Mesenchymal stem cell (in vitro differentiated cells and primary cell): ENCODE data around the gene HAND2.

Experiments used
- DNase-seq: peaks from one replicate; pipeline ENCODE4 v3.0.0-alpha.2; 2013
- H2AFZ ChIP-seq: one replicate; pipeline ENCODE4 v1.6.1; 2013; ENCODE audit warnings: low read depth, mild to moderate bottlenecking, control low read depth, inconsistent platforms, low read length, moderate library complexity
- H2AK5ac ChIP-seq: 2 replicates; pipeline ENCODE4 v1.6.1; 2013; ENCODE audit warnings: low read length, moderate library complexity, mild to moderate bottlenecking, inconsistent platforms; ENCODE audit not compliant: severe bottlenecking
- H2BK120ac ChIP-seq: one replicate; pipeline ENCODE4 v1.6.1; 2013; ENCODE audit warnings: low read depth, mild to moderate bottlenecking, inconsistent platforms, low read length, moderate library complexity
- H2BK12ac ChIP-seq, 2 experiments: one replicate each; pipeline ENCODE4 v1.6.1; 2013; ENCODE audit warnings: inconsistent platforms in 2 of 2, low read length in 2 of 2, mild to moderate bottlenecking in 2 of 2, moderate library complexity in 2 of 2, control low read depth in 1 of 2
- H2BK15ac ChIP-seq: one replicate; pipeline ENCODE4 v1.6.1; 2013; ENCODE audit warnings: mild to moderate bottlenecking, low read depth, inconsistent platforms; ENCODE audit not compliant: poor library complexity, severe bottlenecking
- H2BK5ac ChIP-seq: 2 replicates; pipeline ENCODE4 v1.6.1; 2013; ENCODE audit warnings: low read depth, mild to moderate bottlenecking, low read length, control low read depth, inconsistent platforms; ENCODE audit not compliant: poor library complexity, severe bottlenecking
- H3K14ac ChIP-seq, 2 experiments: one replicate each; pipeline ENCODE4 v1.6.1; 2013; ENCODE audit warnings: inconsistent platforms in 2 of 2, low read length in 2 of 2, control low read depth in 1 of 2, mild to moderate bottlenecking in 1 of 2, moderate library complexity in 1 of 2
- H3K18ac ChIP-seq, 2 experiments: one replicate each; pipeline ENCODE4 v1.6.1; 2013; ENCODE audit warnings: inconsistent platforms in 2 of 2, low read length in 2 of 2, control low read depth in 1 of 2, low read depth in 1 of 2, mild to moderate bottlenecking in 1 of 2
- H3K23ac ChIP-seq, 2 experiments: one replicate each; pipeline ENCODE4 v1.6.1; 2013; ENCODE audit warnings: inconsistent platforms in 2 of 2, low read length in 2 of 2, mild to moderate bottlenecking in 2 of 2, moderate library complexity in 2 of 2, control low read depth in 1 of 2
- H3K27ac ChIP-seq: 2 replicates; pipeline ENCODE4 v1.5.1; 2013; ENCODE audit warnings: mild to moderate bottlenecking, moderate library complexity, low read length, control low read depth, inconsistent platforms; ENCODE audit not compliant: poor library complexity, severe bottlenecking
- H3K27me3 ChIP-seq, 2 experiments: 2 replicates each; pipeline versions ENCODE4 v1.6.1 to v1.7.0; 2013; ENCODE audit warnings: low read length in 2 of 2, mild to moderate bottlenecking in 2 of 2, moderate library complexity in 2 of 2, control low read depth in 1 of 2, inconsistent platforms in 1 of 2; ENCODE audit not compliant: control insufficient read depth in 1 of 2, insufficient read depth in 1 of 2
- H3K36me3 ChIP-seq, 2 experiments: 2 replicates each; pipeline versions ENCODE4 v1.6.1 to v1.7.0; 2013; ENCODE audit warnings: low read length in 2 of 2, control low read depth in 1 of 2, inconsistent platforms in 1 of 2, low read depth in 1 of 2, mild to moderate bottlenecking in 1 of 2; ENCODE audit not compliant: insufficient read depth in 2 of 2, control insufficient read depth in 1 of 2
- H3K4ac ChIP-seq, 2 experiments: one replicate each; pipeline ENCODE4 v1.6.1; 2013; ENCODE audit warnings: inconsistent platforms in 2 of 2, low read length in 2 of 2, mild to moderate bottlenecking in 2 of 2, moderate library complexity in 2 of 2, control low read depth in 1 of 2, low read depth in 1 of 2
- H3K4me1 ChIP-seq: 2 replicates; pipeline ENCODE4 v1.6.1; 2013; ENCODE audit warnings: low read depth, low read length, control low read depth; ENCODE audit not compliant: control insufficient read depth, insufficient read depth
- H3K4me2 ChIP-seq: 2 replicates; pipeline ENCODE4 v1.6.1; 2013; ENCODE audit warnings: low read length, mild to moderate bottlenecking, inconsistent platforms; ENCODE audit not compliant: poor library complexity, severe bottlenecking
- H3K4me3 ChIP-seq, 2 experiments: 2 replicates each; pipeline versions ENCODE4 v1.5.1 to v1.7.0; 2013; ENCODE audit warnings: low read length in 2 of 2, mild to moderate bottlenecking in 2 of 2, control low read depth in 1 of 2, low read depth in 1 of 2; ENCODE audit not compliant: insufficient read depth in 1 of 2
- H3K79me1 ChIP-seq: replicated peaks from 2 replicates; pipeline ENCODE4 v1.6.1; 2013; ENCODE audit warnings: mild to moderate bottlenecking, control low read depth, low read length, inconsistent platforms; ENCODE audit not compliant: poor library complexity, severe bottlenecking
- H3K9ac ChIP-seq: 2 replicates; pipeline ENCODE4 v1.7.0; 2013; ENCODE audit warnings: mild to moderate bottlenecking, low read length, moderate library complexity
- H3K9me3 ChIP-seq: 2 replicates; pipeline ENCODE4 v1.7.0; 2013; ENCODE audit warnings: mild to moderate bottlenecking, low read length; ENCODE audit not compliant: control insufficient read depth
- H4K8ac ChIP-seq: one replicate; pipeline ENCODE4 v1.6.1; 2013; ENCODE audit warnings: inconsistent platforms, mild to moderate bottlenecking, low read length, moderate library complexity
- H4K91ac ChIP-seq: one replicate; pipeline ENCODE4 v1.6.1; 2013; ENCODE audit warnings: mild to moderate bottlenecking, low read length, inconsistent platforms
- WGBS: methylation state at CpG from one replicate; pipeline ENCODE4 v1.1.7; 2013; ENCODE audit warnings: mixed read lengths; 5-methylcytosine and 5-hydroxymethylcytosine counted together

HAND2 gene

DNA sequence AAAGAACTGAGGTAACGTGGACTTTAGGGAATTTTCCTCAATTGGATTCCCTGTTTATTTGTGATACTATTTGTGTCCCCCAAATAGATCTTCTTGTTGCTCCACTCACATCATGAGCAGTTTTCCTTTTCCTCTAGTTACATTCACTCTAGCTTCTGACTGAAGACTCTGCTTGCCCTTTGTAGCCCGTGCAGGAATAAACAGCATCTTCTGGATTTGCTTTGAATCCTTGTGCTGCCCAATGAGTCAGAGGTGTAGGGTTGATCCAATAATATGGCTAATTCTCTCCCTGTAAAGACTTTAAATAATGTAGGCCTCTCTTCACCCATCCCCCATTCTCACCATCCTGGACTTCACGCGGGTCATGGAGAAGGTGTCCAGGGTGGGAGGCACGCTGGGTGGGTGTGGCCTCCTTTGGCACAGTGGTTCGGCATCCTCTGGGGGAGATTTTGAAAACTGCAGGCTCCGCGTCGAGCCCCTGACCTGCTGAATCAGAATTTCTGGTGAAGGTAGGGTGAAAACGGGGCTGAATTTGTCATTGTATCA lies 9.0 kb downstream of the HAND2 start:
- no peak overlapping the region for H3K23ac ChIP-seq
- H3K79me1 ChIP-seq, result no peaks in the 10 kb centered on the region
- peaks cover 0 to 99% of the 10 kb centered on the region in 2 experiments for H3K27me3 ChIP-seq
- H2BK12ac ChIP-seq, result no peak overlapping the region
- no peak overlapping the region for H2BK5ac ChIP-seq
- peak overlapping the region; percentile 61 for H2BK120ac ChIP-seq
- H3K18ac ChIP-seq, result peak overlapping the region; percentile 67 to 82
- no peak overlapping the region for H4K8ac ChIP-seq
- peak overlapping the region; percentile 99 for H3K9ac ChIP-seq
- no peaks in the 10 kb centered on the region for H3K9me3 ChIP-seq
- no peak overlapping the region for H2BK15ac ChIP-seq
- 26% methylated on average over 8 of the region's 10 CpGs for WGBS
- H3K4me3 ChIP-seq, result peak overlapping the region in 1 of 2 experiments; percentile 90
- DNase-seq, result peak; percentile 74
- no peak overlapping the region for H3K14ac ChIP-seq
- no peak overlapping the region for H3K4me2 ChIP-seq
- H4K91ac ChIP-seq, result no peak overlapping the region
- H2AK5ac ChIP-seq, result no peak overlapping the region
- no peak overlapping the region for H3K27ac ChIP-seq
- peak overlapping the region in 1 of 2 experiments; percentile 45 for H3K4ac ChIP-seq
- peaks cover 36% of the 10 kb centered on the region for H3K4me1 ChIP-seq
- peaks cover 0 to under 1% of the 10 kb centered on the region in 2 experiments for H3K36me3 ChIP-seq
- H2AFZ ChIP-seq, result no peak overlapping the region

DNA sequence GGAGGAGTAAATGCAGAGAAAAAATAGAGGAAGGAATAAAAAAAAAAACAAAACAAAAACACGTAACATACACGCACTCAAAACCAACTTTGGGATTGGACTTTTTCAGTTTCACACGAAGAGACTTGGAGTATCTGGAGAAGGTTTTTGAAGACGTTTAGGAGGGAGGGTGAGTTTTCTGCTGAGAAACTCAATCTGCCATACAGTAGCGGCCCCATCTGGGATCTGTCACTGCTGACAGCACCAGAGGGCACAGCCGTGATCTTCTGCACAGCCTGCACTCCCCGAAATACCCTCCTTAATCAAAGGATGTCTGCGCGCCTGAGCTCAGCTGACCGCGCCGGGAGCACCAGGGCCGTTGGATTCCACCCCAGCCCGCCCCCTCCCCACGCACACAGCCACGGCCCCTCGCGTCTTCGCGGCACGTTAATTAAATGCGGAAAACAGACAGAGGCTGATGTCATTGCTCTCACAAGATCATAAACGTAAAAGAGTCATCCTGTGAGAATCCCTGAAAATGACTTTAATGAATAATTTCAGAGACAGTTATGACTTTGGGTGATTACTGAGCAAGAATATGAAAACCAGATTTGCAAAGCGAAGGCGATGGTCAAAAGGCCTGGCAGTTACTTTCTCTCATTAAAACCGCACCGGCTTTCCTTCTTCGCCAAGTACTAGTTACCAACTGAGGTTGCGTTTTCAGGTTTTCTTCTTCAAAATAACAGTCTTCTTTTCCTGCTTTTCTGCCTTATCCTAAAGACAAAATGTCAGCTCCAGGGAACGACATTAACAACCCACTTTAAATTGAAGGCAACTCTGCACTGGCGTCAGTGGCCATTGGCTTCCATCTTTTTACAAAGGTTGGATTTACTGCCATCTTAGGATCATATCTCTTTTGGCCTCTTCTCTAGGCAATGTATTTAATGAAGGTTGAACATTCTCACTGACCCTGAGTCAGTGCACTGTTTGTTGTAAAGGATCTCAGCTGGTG lies 10.6 kb downstream of the HAND2 start:
- Histone ChIP-seq H3K79me1 (no peaks in the 10 kb centered on the region), H3K9ac (no peak overlapping the region), H3K36me3 (no peaks in the 10 kb centered on the region), H3K9me3 (no peaks in the 10 kb centered on the region), H3K23ac (peak overlapping the region; percentile 66 to 97), H2BK15ac (peak overlapping the region; percentile 100), H4K8ac (peak overlapping the region; percentile 99), H3K4ac (peak overlapping the region; percentile 95 to 99), H2BK120ac (peak overlapping the region; percentile 96), H3K4me3 (no peak overlapping the region), H2AK5ac (no peak overlapping the region), H3K27me3 (peaks cover 0 to 99% of the 10 kb centered on the region in 2 experiments), H4K91ac (peak overlapping the region; percentile 97), H3K18ac (peak overlapping the region; percentile 89 to 91), H2AFZ (no peak overlapping the region), H3K14ac (no peak overlapping the region), H2BK12ac (peak overlapping the region; percentile 81 to 97), H3K4me1 (peaks cover 33% of the 10 kb centered on the region), H2BK5ac (no peak overlapping the region), H3K4me2 (no peak overlapping the region), H3K27ac (no peak overlapping the region)
- DNase-seq, result peak; percentile 92
- WGBS, result 16% methylated on average over 20 of the region's 31 CpGs

DNA sequence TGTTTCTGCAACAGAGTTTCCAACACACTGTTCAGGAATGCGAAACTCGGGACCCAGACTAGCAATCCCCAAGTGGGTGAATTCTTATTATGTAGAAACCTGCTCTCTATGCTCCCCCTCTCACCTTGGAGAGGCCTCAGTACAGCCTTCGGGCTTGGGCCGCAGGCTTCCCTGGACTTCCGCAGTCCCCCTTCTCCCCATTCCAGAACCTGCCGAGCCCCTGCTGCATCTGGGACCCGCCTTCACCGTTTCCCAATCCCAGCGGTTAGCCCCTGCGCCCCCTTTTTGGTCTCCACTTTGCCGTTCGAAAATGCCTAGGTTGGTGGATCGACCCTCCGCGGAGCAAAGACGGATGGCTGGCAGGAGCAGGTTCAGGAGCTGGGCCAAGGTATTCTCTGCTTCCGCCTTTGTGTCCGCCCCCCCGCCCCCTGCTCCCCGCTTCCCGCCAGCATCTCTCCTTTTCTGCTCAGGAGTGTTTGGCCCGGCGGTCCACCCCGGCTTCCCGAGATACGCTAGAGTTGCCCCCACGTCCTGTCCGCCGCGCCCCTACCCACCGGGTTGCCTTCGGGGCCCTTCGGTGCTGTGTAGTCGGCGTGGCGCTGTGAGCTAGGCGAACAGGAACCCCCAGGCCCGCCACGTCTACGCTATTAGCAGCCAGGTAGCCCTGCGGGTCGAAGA lies 11.5 kb downstream of the HAND2 start:
- peak overlapping the region; percentile 97 for H2BK12ac ChIP-seq
- peaks cover 33% of the 10 kb centered on the region for H3K4me1 ChIP-seq
- peak overlapping the region; percentile 46 for H2AFZ ChIP-seq
- no peaks in the 10 kb centered on the region for H3K9me3 ChIP-seq
- no peak overlapping the region for H3K4me2 ChIP-seq
- peak overlapping the region; percentile 99 for H4K8ac ChIP-seq
- peak overlapping the region; percentile 100 for H2BK15ac ChIP-seq
- no peak overlapping the region for H3K4me3 ChIP-seq
- no peaks in the 10 kb centered on the region for H3K36me3 ChIP-seq
- peak overlapping the region in 1 of 2 experiments; percentile 7 for H3K14ac ChIP-seq
- peak; percentile 67 for DNase-seq
- H3K4ac ChIP-seq, result peak overlapping the region; percentile 95 to 99
- H3K27me3 ChIP-seq, result peaks cover 0 to 99% of the 10 kb centered on the region in 2 experiments
- peak overlapping the region; percentile 89 to 91 for H3K18ac ChIP-seq
- H2AK5ac ChIP-seq, result no peak overlapping the region
- no peak overlapping the region for H3K27ac ChIP-seq
- H3K9ac ChIP-seq, result no peak overlapping the region
- no peak overlapping the region for H2BK5ac ChIP-seq
- peak overlapping the region; percentile 66 to 97 for H3K23ac ChIP-seq
- H4K91ac ChIP-seq, result peak overlapping the region; percentile 97
- H3K79me1 ChIP-seq, result no peaks in the 10 kb centered on the region
- H2BK120ac ChIP-seq, result peak overlapping the region; percentile 96
- 6% methylated on average over 38 of the region's 42 CpGs for WGBS
